ENCODE data around the gene AHDC1.
A peak's percentile ranks its signal among the peaks of the same experiment; 100 is the strongest.
"Not testable (repeated sequence)": the region's sequence is repeated elsewhere in the genome, so short reads cannot be mapped to it uniquely, and the experiment has no call there.

AHDC1 gene

DNA sequence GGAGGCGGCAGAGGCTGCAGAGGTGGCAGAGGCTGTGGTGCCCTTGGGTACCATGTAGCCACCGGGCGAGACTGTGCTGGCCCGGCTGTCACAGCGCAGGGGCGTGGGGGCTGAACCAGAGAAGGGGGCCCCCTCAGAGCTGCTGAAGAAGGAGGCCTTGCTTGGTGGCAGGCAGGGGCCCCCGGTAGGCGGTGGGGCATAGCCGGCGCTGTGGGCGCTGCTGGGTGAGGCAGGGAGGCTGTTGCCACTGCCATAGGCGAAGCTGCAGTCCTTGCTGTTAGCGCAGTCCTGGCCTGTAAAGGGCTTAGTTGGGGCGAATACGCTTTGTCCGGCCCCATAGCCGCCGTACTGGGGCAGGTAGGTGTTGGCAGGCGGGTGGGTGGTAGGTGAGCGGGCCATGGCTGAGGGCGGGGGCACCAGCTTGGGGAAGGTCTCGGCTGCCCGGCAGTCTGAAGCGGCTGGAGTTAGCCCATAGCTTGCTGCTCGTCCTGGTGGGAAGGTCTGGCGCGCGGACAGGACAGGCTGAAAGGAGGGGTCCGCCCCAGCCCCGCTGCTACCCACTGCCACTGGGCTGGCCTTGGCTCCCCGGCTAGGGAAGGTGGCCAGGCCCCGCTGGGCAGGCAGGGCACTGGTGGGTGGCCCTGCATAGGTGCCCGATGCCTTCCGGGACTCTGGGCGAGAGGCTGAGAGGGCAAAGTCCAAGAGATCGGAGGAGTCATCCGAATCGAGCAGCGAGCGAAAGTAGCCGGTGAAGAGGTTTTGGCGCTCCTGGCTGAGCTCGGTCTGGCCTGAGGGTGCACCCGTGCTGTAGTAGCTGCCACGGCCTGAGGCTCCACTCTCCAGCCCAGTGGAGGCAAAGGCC is 54.9 kb downstream of the AHDC1 start:
- DNase-seq, result no peak

DNA sequence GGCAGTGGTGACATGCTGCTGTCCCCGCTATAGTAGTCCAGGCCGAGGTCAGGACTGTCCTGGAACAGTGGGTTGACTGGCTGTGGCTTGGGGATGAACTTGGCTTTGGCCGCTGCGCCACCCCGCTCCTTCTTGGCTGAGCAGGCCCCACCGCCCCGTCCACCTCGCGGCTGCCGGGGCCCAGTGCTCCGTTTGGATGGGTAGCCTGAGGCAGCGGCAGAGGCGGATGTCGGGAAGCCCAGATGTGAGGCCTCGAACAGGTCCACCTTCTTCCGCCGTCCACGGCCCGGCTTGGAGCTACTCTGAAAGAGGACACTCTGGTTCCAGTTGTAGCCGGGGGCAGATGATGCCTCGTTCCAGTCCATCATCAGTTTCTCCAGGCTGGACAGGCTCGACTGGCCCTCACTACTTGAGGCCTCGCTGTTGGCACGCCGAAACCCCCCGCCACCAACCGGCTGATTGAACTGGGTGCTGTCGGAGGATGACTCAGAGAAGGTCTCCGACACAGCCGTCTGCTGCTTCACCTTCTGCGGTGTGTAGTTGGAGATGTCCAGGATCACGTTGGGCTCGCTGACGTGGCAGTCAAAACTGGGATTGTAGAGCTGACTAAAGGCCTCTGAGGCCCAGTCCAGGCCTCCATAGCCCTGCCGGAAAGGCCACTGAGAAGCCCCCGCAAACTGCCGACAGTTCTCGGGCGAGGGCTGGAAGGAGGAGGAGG is 55.6 kb downstream of the AHDC1 start:
- no peak for DNase-seq

DNA sequence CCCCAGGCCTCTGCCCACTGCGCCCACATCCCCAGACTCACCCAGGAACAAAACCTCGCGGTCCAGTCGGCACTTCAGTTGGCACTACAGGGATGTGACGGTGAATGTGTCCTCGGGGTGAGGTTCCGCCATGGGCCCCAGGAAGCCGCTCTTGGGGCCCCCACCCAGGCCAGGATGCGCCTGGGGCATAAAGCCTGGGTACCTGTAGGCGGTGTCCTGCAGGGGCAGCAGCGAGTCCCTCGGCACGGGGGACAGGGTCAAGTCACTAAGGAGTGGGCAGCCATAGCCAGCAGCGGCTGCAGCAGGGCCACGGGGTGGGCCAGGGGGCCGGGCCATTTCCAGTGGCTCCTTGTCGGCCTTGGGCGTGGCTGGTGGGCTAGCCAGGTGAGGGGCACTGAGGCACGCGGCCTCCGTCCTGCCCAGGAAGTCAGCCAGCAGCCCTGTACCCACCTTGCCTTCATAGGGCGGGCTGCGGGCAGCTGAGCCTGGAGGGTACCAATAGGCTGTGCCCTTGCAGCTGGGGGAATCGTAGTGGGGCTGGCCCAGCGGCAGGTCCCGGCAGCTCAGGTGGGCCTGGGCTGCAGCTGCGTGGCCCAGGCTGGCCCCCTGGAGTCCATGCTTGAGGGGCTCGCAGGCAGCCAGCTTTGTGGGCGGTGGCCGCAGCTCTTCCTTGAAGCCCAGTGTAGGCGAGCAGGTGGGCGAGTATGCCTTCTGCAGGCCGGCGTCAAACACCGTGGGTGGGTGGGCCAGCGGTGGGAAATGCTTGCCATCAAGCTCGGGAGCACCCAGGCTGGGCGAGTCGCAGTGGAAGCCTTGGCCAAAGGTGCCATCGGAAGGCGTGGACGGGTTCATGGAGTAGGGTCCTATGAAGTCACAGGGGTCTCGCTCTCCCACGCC is 56.5 kb downstream of the AHDC1 start:
- no peak for DNase-seq

DNA sequence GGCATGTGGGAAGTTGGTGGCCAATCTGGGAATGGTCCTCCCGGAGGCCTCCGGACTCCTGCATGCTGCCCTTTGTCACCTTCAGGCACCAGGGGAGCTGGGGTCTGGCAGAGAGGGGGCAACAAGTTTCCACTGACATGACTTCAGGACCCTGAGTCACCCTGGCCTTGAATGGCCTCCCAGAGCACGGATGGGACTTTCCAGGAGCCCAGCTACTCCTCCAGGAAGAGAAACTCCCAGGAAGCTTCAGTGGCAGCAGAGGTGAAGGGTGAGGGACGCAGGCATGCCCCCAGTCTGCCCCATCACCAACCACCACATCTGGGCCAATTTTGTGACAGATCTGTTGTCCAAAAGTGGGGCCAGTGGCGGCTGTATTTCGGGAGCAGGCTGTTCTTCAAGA is 58.1 kb downstream of the AHDC1 start:
- no peak for DNase-seq

DNA sequence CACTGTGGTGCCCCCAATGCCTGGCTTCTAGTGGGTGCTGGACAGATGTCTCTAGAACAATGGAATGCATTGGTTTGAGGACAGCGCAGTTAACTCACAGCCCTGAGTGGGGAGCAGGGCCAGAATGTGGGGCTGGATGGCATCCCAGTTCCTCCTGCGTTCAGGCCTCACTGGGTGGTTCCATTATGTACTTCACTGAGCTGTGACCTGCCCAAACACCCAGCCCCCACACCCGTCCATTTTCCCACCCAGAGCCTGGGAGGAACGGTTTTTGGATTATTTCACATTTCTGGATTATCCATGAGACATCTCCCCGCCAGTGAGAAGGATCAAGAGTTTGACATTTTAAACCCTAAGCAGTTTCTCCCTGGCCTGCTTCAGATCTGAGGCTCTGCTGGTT is 58.7 kb downstream of the AHDC1 start:
- no peak for DNase-seq

DNA sequence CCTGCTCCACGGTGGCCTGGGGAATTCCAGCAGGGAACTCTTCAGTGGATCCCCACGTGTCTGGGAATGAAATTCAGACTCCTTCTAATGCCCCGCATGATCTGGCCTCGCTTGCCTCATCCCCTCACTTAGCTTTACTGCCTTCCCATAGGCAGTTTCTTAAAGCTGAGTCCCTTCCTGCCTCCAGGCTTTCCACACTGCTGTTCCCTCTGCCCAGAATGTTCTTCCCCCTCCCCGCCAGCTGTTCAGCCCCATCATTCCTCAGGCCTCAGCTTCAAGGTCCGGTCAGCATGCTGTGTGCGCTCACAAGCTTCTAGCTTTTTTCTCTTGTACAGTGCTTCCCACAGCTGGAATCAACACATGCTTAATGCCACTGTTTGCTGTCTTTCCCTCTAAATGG is 59.1 kb downstream of the AHDC1 start:
- DNase-seq, result no peak

DNA sequence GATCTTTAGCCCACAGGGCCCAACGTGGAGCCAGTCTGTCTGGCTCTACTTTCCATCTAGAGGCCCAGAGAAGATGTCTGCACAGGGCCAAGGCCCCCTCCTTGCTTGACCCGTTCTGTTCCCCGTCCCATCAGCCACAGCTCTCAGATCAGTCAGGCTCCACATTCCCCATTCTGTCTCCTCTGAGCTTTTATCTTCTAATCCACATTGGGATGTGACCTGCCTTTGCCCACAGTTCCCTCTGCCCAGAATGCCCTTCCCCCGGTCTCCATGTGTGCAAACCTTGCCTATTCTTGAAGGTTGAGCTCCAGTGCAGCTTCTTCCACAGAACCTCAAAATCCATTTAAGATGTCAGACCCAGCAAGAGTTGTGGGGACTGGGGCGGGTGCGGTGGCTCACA is 60.7 kb downstream of the AHDC1 start:
- DNase-seq, result no peak

DNA sequence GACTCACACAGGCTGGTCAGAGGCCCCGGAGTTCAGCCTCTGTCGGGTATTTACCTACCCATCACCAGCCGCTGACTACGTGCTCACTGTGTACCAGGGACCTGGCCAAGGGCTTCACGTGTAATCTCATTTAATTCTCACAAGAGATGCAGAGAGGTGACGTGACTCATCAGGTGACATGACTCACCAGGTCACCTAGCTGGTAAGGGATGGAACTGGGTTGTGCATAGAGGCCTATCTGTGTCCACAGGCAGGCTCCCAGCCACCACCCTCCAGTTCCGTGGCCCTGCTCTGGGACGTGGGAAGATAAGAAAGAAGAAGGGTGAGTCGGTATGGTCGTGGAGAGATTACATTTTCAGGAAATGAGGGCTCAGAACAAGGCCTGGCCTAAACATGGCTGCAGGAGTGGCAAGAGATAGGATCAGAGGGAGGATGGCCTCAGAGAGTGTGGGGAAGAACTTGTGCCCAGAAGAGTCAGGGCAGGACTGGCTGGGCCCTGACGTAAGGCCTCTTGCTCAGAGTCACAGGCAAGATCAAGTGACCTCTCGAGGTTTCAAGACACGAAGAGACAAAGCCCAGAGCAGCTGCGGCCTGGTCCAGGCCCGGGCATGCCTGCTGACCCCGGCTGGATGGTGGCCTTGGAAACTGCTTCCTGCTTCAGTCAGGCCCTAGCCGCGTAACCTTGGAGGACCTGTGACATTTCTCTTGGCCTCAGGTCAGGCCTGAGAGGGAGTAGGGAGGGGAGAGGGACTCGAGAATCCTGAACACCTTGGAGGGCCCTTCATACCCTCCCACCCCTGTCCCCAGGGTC is 61.3 kb downstream of the AHDC1 start:
- DNase-seq, result peak; percentile 87

DNA sequence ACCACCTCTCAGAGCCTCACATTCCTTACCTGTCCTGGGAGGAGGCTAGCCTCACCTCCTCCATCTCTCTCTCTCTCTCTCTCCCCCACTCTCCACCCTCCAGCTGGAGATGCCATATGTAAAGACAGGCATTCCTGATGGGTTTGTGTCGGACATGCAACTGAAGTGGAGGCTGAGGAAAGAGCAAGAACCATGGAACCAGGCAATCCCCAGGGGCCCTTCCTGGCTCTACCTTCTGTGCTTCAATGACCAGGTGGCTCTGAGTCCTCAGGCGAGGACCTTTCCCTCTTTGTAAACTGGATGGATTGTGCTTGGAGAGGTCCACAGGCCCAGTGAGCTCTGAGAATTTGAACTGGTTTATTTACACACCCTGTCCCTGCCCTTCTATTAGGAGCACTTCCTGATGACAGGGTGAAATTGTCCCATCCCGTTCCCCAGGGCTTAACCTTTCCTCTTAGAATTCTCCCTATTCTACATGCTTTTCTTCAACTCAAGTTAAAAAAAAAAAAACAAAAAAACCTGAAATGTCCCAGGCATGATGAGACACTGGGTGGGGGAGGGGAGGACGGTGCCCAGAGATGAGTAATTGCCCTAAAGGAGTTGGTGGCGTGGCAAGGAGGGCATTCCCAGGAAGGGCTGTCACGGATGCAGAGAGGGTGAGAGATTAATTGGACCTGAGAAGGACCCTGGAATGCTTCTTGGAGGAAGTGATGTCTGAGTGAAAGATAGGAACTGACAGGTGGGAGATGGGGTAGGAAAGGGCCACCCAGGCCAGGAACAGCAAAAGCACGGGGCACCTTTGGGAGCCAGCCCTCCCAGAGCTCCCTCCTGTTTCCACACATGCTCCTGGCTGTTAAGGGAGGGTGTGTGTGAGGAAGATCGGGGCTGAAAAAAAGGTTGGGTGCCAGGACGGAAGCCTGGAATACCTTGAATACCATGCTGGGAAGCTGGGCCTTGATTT is 63.8 kb downstream of the AHDC1 start:
- peak; percentile 87 for DNase-seq

DNA sequence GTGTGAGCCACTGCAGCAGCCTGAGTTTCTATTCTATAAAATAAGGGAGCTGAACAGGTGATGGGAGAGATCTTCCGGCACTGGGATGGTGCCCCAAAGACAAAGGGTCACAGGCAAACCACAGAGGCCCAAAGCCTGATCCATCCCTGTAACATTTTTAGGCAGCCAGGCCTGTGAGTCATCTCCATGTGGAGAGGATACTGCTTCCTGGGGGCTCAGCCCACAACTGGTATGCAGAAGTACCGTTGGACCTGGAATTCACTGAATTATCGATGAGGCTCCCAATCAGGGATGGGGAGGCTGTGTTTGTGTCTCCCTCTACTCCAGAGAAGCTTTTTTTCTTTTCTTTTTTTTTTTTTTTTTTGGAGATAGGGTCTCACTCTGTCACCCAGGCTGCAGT is 65.2 kb downstream of the AHDC1 start:
- DNase-seq, result no peak

DNA sequence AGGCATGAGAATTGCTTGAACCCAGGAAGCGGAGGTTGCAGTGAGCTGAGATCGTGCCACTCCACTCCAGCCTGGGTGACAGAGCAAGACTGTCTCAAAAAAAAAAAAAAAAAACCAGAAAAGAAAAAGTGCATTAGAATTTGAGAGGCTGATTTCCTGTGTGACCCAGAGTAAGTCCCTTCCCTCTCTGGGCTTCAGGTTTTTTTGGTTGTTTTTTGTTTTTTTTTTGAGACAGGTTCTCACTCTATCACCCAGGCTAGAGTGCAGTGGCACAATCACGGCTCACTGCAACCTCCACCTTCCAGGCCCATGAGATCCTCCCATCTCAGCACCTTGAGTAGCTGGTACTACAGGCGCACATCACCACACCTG is 65.7 kb downstream of the AHDC1 start:
- not testable (repeated sequence) for DNase-seq

DNA sequence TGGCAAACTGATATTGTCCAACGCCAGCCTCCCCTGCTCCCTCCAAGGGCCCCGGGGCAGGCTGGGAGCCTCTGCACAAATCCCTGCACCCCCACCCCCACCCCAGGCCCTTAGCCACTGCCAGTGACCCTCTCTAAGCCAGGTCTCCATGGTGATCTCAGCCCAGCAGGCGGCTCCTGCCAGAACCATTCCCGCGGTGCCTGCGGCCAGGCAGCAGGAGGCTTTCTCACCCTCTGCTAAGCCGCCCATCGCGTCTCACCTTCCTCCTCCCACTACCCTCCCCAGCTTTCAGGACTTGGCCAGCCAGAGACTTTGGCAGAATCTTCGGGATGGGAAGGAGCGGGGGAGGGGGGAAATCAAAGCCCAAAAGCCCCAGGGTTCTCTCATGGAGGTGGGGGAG is 67.2 kb downstream of the AHDC1 start:
- DNase-seq, result peak; percentile 28

DNA sequence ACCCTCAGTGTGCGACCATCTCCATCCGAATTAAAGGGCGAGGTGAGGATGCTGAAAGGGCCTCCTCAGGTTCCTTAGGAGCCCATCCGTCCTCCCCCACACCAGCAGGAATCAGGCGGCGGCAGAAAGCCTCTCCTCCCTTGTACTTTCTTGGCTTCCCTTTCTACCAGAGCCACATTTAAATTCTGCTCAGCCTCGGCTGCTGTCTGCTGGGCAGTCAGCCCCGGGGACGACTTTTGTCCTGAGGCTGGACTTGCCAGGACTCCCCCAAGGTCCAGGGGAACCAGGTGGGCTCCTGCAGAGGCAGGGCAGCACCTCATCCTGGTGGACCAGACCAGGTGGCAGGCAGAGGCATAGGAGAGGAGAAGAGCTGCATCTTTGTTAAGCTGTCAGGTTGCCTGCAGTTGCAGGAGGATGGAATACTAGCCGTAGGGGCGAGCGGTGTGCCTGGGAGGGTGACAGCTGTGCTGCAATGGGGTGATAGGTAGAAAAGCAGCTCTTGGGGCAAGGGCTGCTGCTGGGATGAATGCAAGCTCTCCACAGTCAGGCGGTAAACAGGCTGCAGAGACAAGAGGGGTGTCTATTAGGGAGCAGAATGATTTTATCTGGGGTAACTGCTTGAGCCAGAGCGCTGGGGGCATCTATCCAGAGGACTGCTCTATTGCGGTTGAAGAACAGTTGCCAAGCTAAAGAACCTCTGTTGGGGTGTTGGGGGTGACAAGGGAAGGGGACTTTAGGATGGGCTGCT is 67.8 kb downstream of the AHDC1 start:
- DNase-seq, result no peak

DNA sequence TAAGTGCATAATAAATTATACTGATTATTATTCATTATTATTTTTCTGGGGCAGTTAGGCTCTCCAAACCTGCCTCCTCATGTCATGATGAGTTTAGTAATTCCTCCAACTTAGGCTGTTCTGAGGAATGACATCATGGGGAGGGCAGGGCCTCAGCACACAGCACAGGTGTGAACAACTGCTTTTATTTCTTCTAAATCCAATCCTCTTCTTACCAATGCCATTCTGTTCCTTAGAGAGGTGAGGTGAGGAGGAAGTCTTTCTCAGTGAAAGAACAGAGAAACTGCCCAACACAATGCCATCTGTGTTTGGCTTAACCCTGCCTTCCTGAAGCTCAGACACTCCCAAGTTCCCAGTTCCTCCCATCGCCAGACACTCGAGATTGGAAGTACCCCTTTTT is 68.6 kb downstream of the AHDC1 start:
- DNase-seq, result no peak

DNA sequence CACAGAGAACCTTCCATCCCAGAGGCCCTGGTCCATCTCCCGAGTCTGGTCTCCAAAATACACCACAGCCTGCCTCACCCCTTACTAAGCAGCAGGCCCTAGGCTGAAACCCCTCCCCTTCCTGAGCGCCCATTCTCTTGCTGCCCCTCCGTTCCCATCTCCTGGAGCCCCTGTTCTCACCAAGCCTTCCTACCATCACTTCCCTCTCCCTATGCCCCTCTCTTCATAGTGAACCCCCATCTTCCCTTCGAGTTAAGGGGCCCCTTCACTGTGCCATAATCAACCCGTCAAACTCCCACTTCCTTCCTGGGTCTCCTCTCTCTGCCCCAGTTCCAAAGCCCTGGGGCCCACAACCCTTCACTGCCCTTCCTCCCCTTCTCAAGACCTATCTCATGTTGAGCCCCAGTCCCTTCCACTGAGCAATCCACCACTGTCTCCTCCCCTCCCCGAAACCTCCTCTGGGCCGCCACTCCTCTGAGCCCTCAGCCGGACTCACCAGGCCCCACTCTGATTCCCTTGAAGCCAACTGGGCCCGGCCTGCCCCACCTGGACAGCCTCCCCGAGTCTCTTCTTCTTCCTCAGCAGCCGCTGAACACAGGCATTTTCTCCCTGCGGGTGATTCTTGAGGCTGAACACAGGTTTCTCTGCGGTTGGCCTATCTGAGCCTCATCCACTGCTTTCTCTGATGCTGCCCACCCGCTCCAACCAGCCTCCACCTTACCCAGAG is 71.8 kb downstream of the AHDC1 start:
- DNase-seq, result no peak

DNA sequence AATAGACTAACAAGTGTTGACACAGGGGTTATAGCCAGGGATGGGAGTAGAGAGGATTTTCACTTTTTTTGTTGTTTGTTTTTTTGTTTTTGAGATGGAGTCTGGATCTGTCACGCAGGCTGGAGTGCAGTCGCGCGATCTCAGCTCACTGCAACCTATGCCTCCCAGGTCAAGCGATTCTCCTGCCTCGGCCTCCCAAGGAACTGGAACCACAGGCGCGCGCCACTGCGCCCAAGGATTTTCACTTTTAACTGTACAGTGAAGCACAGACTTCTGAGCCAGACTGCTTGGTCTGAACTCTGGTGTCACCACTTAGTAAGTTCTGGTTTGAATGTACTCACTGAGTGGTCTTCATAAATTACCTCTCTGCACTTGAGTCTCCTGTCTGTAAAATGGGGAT is 73.8 kb downstream of the AHDC1 start:
- no peak for DNase-seq

DNA sequence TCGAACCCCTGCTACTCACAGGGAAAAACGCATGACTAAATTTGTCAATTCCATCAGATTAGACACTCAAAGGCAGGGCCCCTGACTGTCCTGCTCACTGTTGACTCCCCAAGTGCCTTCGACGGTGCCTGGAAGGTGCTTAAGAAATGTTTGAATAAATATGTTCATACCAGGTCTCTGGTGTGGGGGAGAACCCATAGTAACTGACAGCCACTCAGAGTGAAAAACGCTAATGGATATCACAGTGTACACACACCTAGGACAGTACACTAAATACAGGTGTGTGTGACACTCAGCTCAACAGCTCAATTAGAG is 74.3 kb downstream of the AHDC1 start:
- peak; percentile 25 for DNase-seq

DNA sequence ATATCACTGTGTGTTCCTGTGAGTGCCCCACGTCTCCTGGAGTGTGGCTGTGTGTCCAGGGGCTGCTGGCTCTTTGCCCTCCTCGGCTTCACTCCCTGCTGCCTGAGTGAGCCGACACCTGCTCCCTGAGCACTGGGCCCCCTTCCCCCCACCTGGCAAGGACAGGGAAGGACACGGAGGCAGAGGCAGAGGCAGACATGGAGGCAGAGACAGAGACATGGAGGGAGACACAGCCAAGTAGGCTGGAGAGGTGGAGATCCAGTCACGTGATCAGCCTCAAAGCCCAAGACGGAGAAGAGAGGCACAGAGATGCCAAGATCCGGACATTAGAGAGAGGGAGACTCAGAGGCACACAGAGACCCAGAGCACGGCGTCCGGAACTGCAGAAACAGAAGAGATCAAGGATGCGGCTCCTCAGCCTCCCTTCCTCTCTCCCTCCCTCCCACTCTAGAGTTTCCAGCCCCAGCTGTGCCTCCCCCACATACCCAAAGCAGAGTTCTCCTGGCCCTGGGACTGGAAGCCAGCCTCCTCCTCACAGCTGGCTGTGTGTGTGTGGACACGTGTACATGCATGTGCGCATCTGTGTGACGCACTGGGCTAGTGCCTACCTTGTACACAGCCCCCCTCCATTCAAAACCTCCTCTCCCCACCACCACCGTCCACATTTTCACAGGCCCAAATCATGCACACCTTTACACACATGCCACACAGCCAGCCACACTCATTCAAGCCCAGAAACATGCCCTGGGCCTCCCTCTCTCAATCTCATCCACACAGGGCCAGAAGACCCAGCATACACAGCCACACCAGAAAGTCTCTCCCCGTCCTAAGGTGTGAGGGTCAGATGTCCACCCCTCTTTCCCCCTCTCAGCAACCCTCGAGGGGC is 74.9 kb downstream of the AHDC1 start:
- DNase-seq, result peak; percentile 83
